Upper lobe of left lung (tissue), 6 donors: ENCODE measurements around the gene DSTYK. TPM values are rescaled to one million over a fixed set of nuclear protein-coding genes. Genes with fewer than 3 reads are reported as not detected.
"Not testable (repeated sequence)": the region's sequence is repeated elsewhere in the genome, so short reads cannot be mapped to it uniquely, and the experiment has no call there.

Experiments
- ATAC-seq, 2 donors: fragments of 200-7000 bp; cut with Tn5 transposase; one replicate each; pipeline ENCODE4 v1.9.1; 2022; ENCODE audit warnings: mild to moderate bottlenecking in 2 of 2, moderate library complexity in 2 of 2; ENCODE audit not compliant: low FRiP score in 2 of 2
- DNase-seq, 2 donors: peaks; one replicate each; pipeline ENCODE4 v3.0.0-alpha.2; 2019 to 2020
- H3K27ac ChIP-seq, 4 donors: fragments of 200-600 bp; sonication (generic); one replicate each; pipeline ENCODE4 v1.5.1; 2016 to 2019
- H3K27me3 ChIP-seq, 4 donors: fragments of 200-600 bp; sonication (generic); one replicate each; pipeline ENCODE4 v1.5.1; 2017 to 2019
- H3K36me3 ChIP-seq, 4 donors: fragments of 200-600 bp; sonication (generic); one replicate each; pipeline ENCODE4 v1.5.1; 2016 to 2019
- H3K4me1 ChIP-seq, 4 donors: fragments of 200-600 bp; sonication (generic); one replicate each; pipeline ENCODE4 v1.5.1; 2018 to 2019
- H3K4me3 ChIP-seq, 4 donors: fragments of 200-600 bp; sonication (generic); one replicate each; pipeline ENCODE4 v1.5.1; 2017 to 2019; ENCODE audit warnings: mild to moderate bottlenecking in 2 of 4, moderate library complexity in 1 of 4
- H3K9me3 ChIP-seq, 4 donors: fragments of 200-600 bp; sonication (generic); one replicate each; pipeline ENCODE4 v1.5.1; 2018 to 2019
- EP300 ChIP-seq, 4 donors: sonication (generic); formaldehyde crosslinking; IDR thresholded peaks; one replicate each; pipeline ENCODE4 v1.5.1; 2017; ENCODE audit warnings: antibody characterized with exemption in 4 of 4, control low read depth in 2 of 4
- POLR2A ChIP-seq, 4 donors: fragments of 450-650 bp; IDR thresholded peaks; one replicate each; pipeline ENCODE4 v1.5.1; 2016 to 2017; ENCODE audit warnings: antibody characterized with exemption in 4 of 4, mild to moderate bottlenecking in 2 of 4
- POLR2AphosphoS5 ChIP-seq, 2 donors: sonication (generic); formaldehyde crosslinking; IDR thresholded peaks; one replicate each; pipeline ENCODE4 v1.5.1; 2017; ENCODE audit warnings: antibody characterized with exemption in 2 of 2
- WGBS, 2 donors: methylation state at CpG; one replicate each; pipeline ENCODE4 v1.1.5; 2017 to 2018; 5-methylcytosine and 5-hydroxymethylcytosine counted together
- total RNA-seq, 6 donors: library from RNA; depleted of rRNA in 4 of 6; stranded (reverse); fragments of >200 nt in 4 of 6; gene quantifications; one replicate each; pipeline versions ENCODE4 v1.1.0 to v1.2.1, GENCODE V29; 2016 to 2021
- TF ChIP-seq, protein P1 (sequence below), 6 experiments: fragments of 450-650 bp in 4 of 6; fragments of 200-600 bp in 2 of 6; sonication (generic) in 2 of 6; IDR thresholded peaks; one replicate each; pipeline ENCODE4 v1.5.1; 2016 to 2019; ENCODE audit warnings: antibody characterized with exemption in 6 of 6
- donor health status: DM: no; HTN: no; CAD: no; lungs with moderate emphysema.
- donor health status: DM: no; HTN: yes; CAD: no; lungs with severe emphysema.

The DSTYK gene
- total RNA-seq, 6 donors from 2014 or later: 8.4 to 15.7 (median 10.6) TPM

DNA sequence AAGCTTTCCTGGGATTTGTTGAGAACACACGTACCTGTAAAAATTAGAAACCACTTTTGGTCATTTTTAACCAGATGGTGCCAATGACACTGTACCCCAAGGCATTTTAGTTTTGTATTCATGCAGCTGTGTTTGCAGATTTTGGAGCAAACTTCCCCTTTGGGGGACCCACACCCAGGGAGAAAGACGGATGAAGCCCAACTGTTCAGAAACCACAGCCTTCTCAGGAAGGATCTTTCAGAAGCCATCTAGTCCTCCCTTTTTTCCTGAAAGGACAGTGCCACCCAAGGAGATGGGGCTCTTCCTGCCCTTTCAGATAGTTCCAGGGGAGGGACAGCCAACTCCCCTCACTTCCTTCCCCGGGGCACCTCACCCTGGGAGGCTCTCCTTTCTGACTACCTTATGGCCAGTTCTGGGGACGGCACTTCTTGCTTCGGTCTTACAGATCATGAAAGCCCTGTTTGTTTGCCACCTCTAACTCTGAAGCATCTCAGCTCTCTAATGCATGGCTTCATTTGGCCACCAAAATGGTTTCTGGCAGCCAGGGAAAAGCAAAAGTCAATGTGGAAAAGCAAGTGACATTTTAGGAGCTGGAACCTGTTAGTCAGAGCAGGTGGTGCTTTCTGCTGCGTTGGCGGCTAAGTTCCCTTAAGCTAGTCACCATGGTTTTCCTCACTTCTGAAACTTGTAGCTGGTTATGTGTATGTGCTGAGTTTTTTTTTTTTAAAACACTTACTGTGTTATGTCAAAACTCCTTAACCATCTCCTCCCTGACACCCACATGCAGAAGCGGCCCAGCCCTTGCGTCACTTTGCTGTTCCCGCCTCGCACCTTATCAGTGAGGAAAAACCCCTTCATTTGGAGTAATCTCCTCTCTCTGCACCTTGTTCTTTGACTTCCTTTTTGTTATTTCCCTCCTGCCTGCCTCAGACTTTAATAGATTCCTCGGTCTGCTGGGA is 26.3 kb upstream of the DSTYK start:
- peaks cover 10 to 37% (median 26%) of the 10 kb centered on the region in 4 donors for H3K4me1 ChIP-seq
- H3K36me3 ChIP-seq: peaks cover 0 to 5% (median 0%) of the 10 kb centered on the region in 4 donors
- DNase-seq (no peak), ATAC-seq (peak in 1 of 2 donors; percentile 46)
- H3K27ac ChIP-seq: peak overlapping the region in 3 of 4 donors; percentile 16 to 59 (median 17)
- no peak overlapping the region for H3K4me3 ChIP-seq
- WGBS, 2 donors: 60 to 61% methylated on average over 12 of the region's 12 CpGs
- no peaks in the 10 kb centered on the region for H3K9me3 ChIP-seq
- H3K27me3 ChIP-seq: no peaks in the 10 kb centered on the region
- TF ChIP-seq, protein P1, sequence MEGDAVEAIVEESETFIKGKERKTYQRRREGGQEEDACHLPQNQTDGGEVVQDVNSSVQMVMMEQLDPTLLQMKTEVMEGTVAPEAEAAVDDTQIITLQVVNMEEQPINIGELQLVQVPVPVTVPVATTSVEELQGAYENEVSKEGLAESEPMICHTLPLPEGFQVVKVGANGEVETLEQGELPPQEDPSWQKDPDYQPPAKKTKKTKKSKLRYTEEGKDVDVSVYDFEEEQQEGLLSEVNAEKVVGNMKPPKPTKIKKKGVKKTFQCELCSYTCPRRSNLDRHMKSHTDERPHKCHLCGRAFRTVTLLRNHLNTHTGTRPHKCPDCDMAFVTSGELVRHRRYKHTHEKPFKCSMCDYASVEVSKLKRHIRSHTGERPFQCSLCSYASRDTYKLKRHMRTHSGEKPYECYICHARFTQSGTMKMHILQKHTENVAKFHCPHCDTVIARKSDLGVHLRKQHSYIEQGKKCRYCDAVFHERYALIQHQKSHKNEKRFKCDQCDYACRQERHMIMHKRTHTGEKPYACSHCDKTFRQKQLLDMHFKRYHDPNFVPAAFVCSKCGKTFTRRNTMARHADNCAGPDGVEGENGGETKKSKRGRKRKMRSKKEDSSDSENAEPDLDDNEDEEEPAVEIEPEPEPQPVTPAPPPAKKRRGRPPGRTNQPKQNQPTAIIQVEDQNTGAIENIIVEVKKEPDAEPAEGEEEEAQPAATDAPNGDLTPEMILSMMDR (IDR thresholded peaks at IDR 0.05): no peak
- no peak for TF ChIP-seq POLR2A (IDR thresholded peaks at IDR 0.05)

DNA sequence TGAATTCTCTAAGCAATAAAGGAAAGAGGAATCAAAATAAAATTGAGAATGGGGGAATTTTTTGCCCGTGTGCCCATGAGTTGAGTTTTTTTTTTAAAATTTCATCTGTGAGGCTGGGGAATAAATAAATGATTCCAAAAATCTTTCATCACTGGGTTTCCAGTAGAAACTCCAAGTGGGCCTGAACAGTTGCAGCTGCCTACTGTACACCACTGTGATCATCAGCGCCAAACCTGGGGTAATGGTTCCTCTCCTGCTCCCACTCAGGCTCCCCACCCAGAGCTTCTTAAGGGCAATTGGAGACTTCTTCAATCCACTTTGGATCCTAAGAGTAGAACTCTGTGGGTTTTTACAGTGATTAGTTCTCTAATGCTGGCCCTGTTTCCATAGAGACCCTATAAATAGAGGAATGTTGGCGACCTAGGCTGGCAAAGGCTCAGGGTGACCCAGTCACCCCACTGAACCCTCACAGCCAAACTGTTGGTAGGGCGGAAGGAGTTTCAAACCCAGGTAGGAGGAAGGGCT is 25.5 kb upstream of the DSTYK start:
- Histone ChIP-seq H3K27ac (peak overlapping the region in 3 of 4 donors; percentile 16 to 59 (median 17)), H3K9me3 (no peaks in the 10 kb centered on the region), H3K4me3 (no peak overlapping the region), H3K4me1 (peaks cover 10 to 37% (median 26%) of the 10 kb centered on the region in 4 donors), H3K27me3 (no peaks in the 10 kb centered on the region), H3K36me3 (peaks cover 0 to 5% (median 0%) of the 10 kb centered on the region in 4 donors)
- no peak for TF ChIP-seq POLR2A (IDR thresholded peaks at IDR 0.05)
- TF ChIP-seq POLR2AphosphoS5 (IDR thresholded peaks at IDR 0.05): no peak
- TF ChIP-seq EP300 (IDR thresholded peaks at IDR 0.05): no peak
- TF ChIP-seq, protein P1 (IDR thresholded peaks at IDR 0.05): no peak
- 68 to 78% methylated on average over 4 of the region's 4 CpGs for WGBS, 2 donors
- DNase-seq: no peak
- ATAC-seq: peak in 1 of 2 donors; percentile 27

DNA sequence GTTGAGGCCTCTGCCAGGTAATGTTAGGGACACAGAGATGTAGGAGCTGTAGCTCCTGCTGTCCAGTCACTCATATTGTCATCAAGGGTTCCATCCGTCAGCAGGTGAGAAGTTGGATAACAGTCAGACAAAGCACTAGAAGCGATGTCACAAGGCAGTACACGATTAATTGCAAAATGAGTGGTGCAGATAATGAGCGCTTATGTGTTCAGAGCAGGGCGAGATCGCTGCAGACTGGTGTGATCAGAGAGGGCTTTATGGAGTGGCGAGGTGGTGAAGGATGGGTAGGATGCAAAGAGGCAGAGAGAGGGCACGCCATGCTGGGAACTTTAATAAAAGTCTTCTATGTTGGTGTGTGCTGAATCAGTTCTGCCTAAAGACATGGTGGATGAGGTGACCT is 25.0 kb upstream of the DSTYK start:
- H3K4me3 ChIP-seq: no peak overlapping the region
- peaks cover 0 to under 1% (median 0%) of the 10 kb centered on the region in 4 donors for H3K36me3 ChIP-seq
- TF ChIP-seq POLR2A (IDR thresholded peaks at IDR 0.05) (no peak), POLR2AphosphoS5 (IDR thresholded peaks at IDR 0.05) (no peak), EP300 (IDR thresholded peaks at IDR 0.05) (no peak)
- TF ChIP-seq, protein P1 (IDR thresholded peaks at IDR 0.05): no peak
- H3K4me1 ChIP-seq: peaks cover 10 to 37% (median 26%) of the 10 kb centered on the region in 4 donors
- H3K27ac ChIP-seq: no peak overlapping the region
- H3K9me3 ChIP-seq: no peaks in the 10 kb centered on the region
- 75 to 79% methylated on average over 8 of the region's 8 CpGs for WGBS, 2 donors
- DNase-seq (no peak), ATAC-seq (no peak)
- H3K27me3 ChIP-seq: no peaks in the 10 kb centered on the region

DNA sequence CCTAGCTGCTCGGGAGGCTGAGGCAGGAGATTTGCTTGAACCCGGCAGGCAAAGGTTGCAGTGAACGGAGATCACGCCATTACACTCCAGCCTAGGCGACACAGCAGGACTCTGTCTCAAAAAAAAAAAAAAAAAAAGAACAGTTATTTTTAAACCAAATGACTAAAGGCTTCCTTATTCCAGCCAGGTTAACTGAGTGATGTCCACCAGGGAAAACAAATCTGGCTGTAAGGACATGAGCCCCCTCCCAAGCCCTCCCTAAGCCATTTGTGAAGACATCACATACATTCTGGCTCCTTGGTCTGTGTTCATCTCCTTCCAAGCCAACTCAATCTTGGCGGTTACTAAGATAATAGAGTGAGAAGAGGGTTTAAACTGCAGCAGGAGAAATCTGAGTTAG is 24.4 kb upstream of the DSTYK start:
- H3K9me3 ChIP-seq: no peaks in the 10 kb centered on the region
- 68 to 84% methylated on average over 6 of the region's 6 CpGs for WGBS, 2 donors
- no peak overlapping the region for H3K4me3 ChIP-seq
- peaks cover 10 to 37% (median 26%) of the 10 kb centered on the region in 4 donors for H3K4me1 ChIP-seq
- H3K27me3 ChIP-seq: no peaks in the 10 kb centered on the region
- H3K27ac ChIP-seq: peak overlapping the region in 2 of 4 donors; percentile 19 to 21
- ATAC-seq: no peak
- no peak for TF ChIP-seq EP300 (IDR thresholded peaks at IDR 0.05)
- no peak for TF ChIP-seq POLR2AphosphoS5 (IDR thresholded peaks at IDR 0.05)
- TF ChIP-seq POLR2A (IDR thresholded peaks at IDR 0.05): no peak
- TF ChIP-seq, protein P1 (IDR thresholded peaks at IDR 0.05): no peak
- DNase-seq: no peak
- H3K36me3 ChIP-seq: no peaks in the 10 kb centered on the region

DNA sequence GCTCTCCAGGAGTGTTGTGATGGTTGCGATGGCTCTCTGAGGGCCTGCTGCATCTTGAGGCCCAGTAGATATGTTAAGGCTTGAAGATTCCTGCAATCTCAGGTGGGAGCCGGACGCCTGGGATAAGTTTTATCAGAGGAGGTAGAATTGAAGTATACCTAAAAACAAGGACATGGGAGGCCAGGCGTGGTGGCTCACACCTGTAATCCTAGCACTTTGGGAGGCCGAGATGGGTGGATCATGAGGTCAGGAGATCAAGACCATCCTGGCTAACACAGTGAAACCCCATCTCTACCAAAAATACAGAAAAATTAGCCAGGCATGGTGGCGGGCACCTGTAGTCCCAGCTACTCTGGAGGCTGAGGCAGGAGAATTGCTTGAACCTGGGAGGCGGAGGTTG is 22.5 kb upstream of the DSTYK start:
- peaks cover 24 to 46% (median 35%) of the 10 kb centered on the region in 4 donors for H3K4me1 ChIP-seq
- DNase-seq, H3K27ac ChIP-seq, H3K4me3 ChIP-seq, H3K27me3 ChIP-seq, ATAC-seq, H3K9me3 ChIP-seq, H3K36me3 ChIP-seq: not testable (repeated sequence)
- WGBS, 2 donors: 95 to 100% methylated on average over 7 of the region's 7 CpGs
